ENCODE measurements around the gene ANKRD26.

The ANKRD26 gene

GRCh38 chr10:27099916-27100812, at the start of gene ANKRD26:
ANKRD26 (minus strand) TSS chr10:27100494; CDS start chr10:27100326, 168 bp downstream.
- Histone ChIP-seq H3K36me3 (ENCODE audit: control insufficient read depth, insufficient read depth, low read length) (no peaks in the 10 kb centered on the region), H3K27me3 (ENCODE audit: control insufficient read depth, insufficient read depth, low read length) (no peaks in the 10 kb centered on the region), H3K9ac (ENCODE audit: low read length) (peak within 1 kb of the TSS; percentile 68), H3K4me1 (ENCODE audit: control insufficient read depth, insufficient read depth, low read length) (peaks cover 8% of the 10 kb centered on the region), H3K4me3 (ENCODE audit: low read length) (peak within 1 kb of the TSS; percentile 73), H3K9me3 (ENCODE audit: control insufficient read depth, low read length) (no peaks in the 10 kb centered on the region)

DNA sequence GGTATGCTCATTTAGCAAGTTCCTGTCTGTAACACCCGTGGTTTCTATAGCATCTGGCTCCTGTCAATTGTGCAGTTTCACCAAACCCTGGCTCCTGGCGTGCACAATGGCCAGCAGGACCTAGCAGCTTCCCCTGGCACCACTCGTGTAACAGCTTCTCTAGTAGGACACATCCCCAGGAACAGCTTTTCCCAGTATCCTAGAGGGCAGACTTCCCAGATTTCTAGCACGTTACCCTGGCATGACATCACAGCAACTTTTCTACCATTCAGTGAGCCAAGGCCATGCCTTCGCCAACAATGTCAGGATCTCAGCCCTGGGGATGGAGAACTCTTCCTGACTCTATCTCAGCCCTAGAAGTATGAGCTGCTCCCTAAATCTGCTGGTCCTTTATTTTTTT, 47.4 kb upstream of the ANKRD26 start:
- Histone ChIP-seq H3K4me3 (ENCODE audit: low read length) (no peak overlapping the region), H3K4me1 (ENCODE audit: control insufficient read depth, insufficient read depth, low read length) (peaks cover 9% of the 10 kb centered on the region), H3K9ac (ENCODE audit: low read length) (no peak overlapping the region), H3K36me3 (ENCODE audit: control insufficient read depth, insufficient read depth, low read length) (peaks cover 4% of the 10 kb centered on the region), H3K9me3 (ENCODE audit: control insufficient read depth, low read length) (no peaks in the 10 kb centered on the region), H3K27me3 (ENCODE audit: control insufficient read depth, insufficient read depth, low read length) (no peaks in the 10 kb centered on the region)

GRCh38 chr10:27145937-27146336, 45.6 kb upstream of the ANKRD26 start:
- H3K4me1 ChIP-seq (ENCODE audit: control insufficient read depth, insufficient read depth, low read length): peaks cover under 1% of the 10 kb centered on the region
- no peaks in the 10 kb centered on the region for H3K27me3 ChIP-seq (ENCODE audit: control insufficient read depth, insufficient read depth, low read length)
- no peaks in the 10 kb centered on the region for H3K9me3 ChIP-seq (ENCODE audit: control insufficient read depth, low read length)
- H3K4me3 ChIP-seq (ENCODE audit: low read length): no peak overlapping the region
- no peak overlapping the region for H3K9ac ChIP-seq (ENCODE audit: low read length)
- peaks cover 4% of the 10 kb centered on the region for H3K36me3 ChIP-seq (ENCODE audit: control insufficient read depth, insufficient read depth, low read length)

- Histone ChIP-seq H3K27me3 (ENCODE audit: control insufficient read depth, insufficient read depth, low read length) (no peaks in the 10 kb centered on the region), H3K36me3 (ENCODE audit: control insufficient read depth, insufficient read depth, low read length) (peaks cover 4% of the 10 kb centered on the region), H3K9me3 (ENCODE audit: control insufficient read depth, low read length) (no peaks in the 10 kb centered on the region), H3K4me1 (ENCODE audit: control insufficient read depth, insufficient read depth, low read length) (no peaks in the 10 kb centered on the region), H3K9ac (ENCODE audit: low read length) (no peak overlapping the region), H3K4me3 (ENCODE audit: low read length) (no peak overlapping the region)
These were observed 43.4 kb upstream of the ANKRD26 start for GRCh38 chr10:27143686-27144085.

GRCh38 chr10:27138277-27138676, 38.0 kb upstream of the ANKRD26 start:
- no peaks in the 10 kb centered on the region for H3K9me3 ChIP-seq (ENCODE audit: control insufficient read depth, low read length)
- no peaks in the 10 kb centered on the region for H3K27me3 ChIP-seq (ENCODE audit: control insufficient read depth, insufficient read depth, low read length)
- no peak overlapping the region for H3K9ac ChIP-seq (ENCODE audit: low read length)
- H3K4me1 ChIP-seq (ENCODE audit: control insufficient read depth, insufficient read depth, low read length): no peaks in the 10 kb centered on the region
- no peaks in the 10 kb centered on the region for H3K36me3 ChIP-seq (ENCODE audit: control insufficient read depth, insufficient read depth, low read length)
- no peak overlapping the region for H3K4me3 ChIP-seq (ENCODE audit: low read length)

- Histone ChIP-seq H3K4me3 (ENCODE audit: low read length) (no peak overlapping the region), H3K36me3 (ENCODE audit: control insufficient read depth, insufficient read depth, low read length) (peaks cover 4% of the 10 kb centered on the region), H3K27me3 (ENCODE audit: control insufficient read depth, insufficient read depth, low read length) (no peaks in the 10 kb centered on the region), H3K4me1 (ENCODE audit: control insufficient read depth, insufficient read depth, low read length) (no peaks in the 10 kb centered on the region), H3K9me3 (ENCODE audit: control insufficient read depth, low read length) (no peaks in the 10 kb centered on the region), H3K9ac (ENCODE audit: low read length) (no peak overlapping the region)
These were observed 34.1 kb upstream of the ANKRD26 start for GRCh38 chr10:27134371-27134770.

- no peaks in the 10 kb centered on the region for H3K27me3 ChIP-seq (ENCODE audit: control insufficient read depth, insufficient read depth, low read length)
- no peaks in the 10 kb centered on the region for H3K36me3 ChIP-seq (ENCODE audit: control insufficient read depth, insufficient read depth, low read length)
- H3K9ac ChIP-seq (ENCODE audit: low read length): no peak overlapping the region
- no peak overlapping the region for H3K4me3 ChIP-seq (ENCODE audit: low read length)
- H3K9me3 ChIP-seq (ENCODE audit: control insufficient read depth, low read length): no peaks in the 10 kb centered on the region
- H3K4me1 ChIP-seq (ENCODE audit: control insufficient read depth, insufficient read depth, low read length): no peaks in the 10 kb centered on the region
These were observed 7.9 kb upstream of the ANKRD26 start for GRCh38 chr10:27108165-27108564.

GRCh38 chr10:27104919-27105318, 4.6 kb upstream of the ANKRD26 start:
- H3K4me1 ChIP-seq (ENCODE audit: control insufficient read depth, insufficient read depth, low read length): no peaks in the 10 kb centered on the region
- H3K36me3 ChIP-seq (ENCODE audit: control insufficient read depth, insufficient read depth, low read length): no peaks in the 10 kb centered on the region
- no peak overlapping the region for H3K9ac ChIP-seq (ENCODE audit: low read length)

DNA sequence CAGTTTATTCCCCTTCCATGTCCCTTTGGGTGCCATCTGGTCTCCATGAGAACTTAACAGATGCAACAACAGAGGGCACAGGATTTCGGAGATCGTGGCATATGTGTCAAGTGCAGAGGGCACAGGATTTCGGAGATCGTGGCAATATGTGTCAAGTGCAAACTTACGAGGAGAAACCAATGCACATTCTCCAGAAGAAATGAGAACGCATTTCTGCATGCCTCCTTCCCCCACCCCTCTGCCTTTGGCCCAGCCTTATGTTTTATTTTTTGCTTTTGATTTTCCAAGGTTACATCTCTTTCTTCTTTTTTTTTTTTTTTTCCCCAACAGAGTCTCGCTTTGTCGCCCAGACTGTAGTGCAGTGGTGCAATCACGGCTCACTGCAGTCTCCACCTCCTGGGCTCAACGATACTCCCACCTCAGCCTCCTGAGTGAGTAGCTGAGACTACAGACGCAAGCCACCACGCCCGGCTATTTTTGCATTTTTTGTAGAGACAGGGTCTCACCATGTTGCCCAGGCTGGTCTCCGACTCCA, 586 bp upstream of the ANKRD26 start:
- no peaks in the 10 kb centered on the region for H3K27me3 ChIP-seq (ENCODE audit: control insufficient read depth, insufficient read depth, low read length)
- peaks cover 8% of the 10 kb centered on the region for H3K4me1 ChIP-seq (ENCODE audit: control insufficient read depth, insufficient read depth, low read length)
- no peaks in the 10 kb centered on the region for H3K9me3 ChIP-seq (ENCODE audit: control insufficient read depth, low read length)
- H3K36me3 ChIP-seq (ENCODE audit: control insufficient read depth, insufficient read depth, low read length): no peaks in the 10 kb centered on the region
- H3K9ac ChIP-seq (ENCODE audit: low read length): peak overlapping the region; percentile 68
- peak overlapping the region; percentile 73 for H3K4me3 ChIP-seq (ENCODE audit: low read length)

More at GRCh38 chr10:27104919-27105318, 4.6 kb upstream of the ANKRD26 start:
- Histone ChIP-seq H3K4me3 (ENCODE audit: low read length) (no peak overlapping the region), H3K27me3 (ENCODE audit: control insufficient read depth, insufficient read depth, low read length) (no peaks in the 10 kb centered on the region), H3K9me3 (ENCODE audit: control insufficient read depth, low read length) (no peaks in the 10 kb centered on the region)

DNA sequence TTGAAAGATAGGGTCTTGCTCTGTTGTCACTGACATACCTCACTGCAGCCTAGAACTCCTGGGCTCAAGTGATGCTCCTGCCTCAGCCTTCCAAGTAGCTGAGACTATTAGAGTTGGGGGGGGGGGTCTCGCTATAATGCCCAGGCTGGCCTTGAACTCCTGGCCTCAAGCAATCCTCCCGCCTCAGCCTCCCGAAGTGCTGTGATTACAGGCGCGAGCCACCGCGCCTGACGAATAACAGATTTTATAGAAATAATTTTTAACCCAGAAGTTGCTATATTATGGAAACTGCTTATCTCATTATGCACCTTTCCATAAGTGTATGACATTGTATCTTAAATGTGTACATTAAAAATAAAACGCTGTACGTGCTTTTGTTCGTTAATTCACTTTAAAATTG, 846 bp downstream of the ANKRD26 start:
- no peaks in the 10 kb centered on the region for H3K36me3 ChIP-seq (ENCODE audit: control insufficient read depth, insufficient read depth, low read length)
- peak overlapping the region; percentile 73 for H3K4me3 ChIP-seq (ENCODE audit: low read length)
- peaks cover 8% of the 10 kb centered on the region for H3K4me1 ChIP-seq (ENCODE audit: control insufficient read depth, insufficient read depth, low read length)
- H3K9me3 ChIP-seq (ENCODE audit: control insufficient read depth, low read length): no peaks in the 10 kb centered on the region
- H3K9ac ChIP-seq (ENCODE audit: low read length): peak overlapping the region; percentile 68
- H3K27me3 ChIP-seq (ENCODE audit: control insufficient read depth, insufficient read depth, low read length): no peaks in the 10 kb centered on the region

DNA sequence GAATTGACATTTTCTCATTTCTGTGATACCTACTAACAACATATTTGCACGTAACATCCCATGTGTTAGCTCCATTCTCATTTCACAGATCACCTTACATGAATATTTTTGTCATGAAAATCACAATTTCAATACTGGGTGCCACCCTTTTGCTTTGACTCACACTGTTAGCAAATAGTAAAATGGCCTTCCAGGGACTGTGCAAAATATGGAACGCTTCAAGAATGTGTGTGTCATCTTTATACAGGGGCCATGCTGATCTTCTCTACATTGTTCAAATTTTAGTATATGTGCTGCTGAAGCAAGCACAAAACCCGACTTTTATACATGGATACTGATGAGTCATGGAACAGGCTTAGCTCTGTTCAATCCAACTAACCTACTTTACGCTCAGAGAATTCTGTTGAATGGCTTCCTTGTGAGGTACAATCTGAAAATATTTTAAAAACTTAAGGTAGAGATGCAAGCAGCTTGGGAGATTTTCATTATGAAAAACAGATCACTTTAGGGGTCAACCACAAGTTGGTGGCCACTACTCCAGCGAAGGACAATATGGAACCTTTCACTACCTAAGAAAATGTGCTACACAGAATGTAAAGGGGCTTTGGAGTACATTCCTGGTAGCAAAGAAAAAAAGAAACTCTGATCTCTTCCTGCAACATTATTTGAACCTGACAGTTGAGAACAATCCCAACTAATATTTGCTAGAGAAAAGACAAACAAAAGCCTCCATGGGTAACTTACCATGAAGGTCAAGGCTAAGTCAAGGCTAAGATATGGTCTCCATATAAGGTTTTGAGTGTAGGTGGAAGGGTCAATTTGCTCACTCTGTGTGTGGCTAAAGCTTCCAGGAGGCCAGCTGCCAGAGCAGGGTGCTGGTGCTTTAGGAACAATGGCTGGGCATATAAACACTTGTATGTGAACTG, 11.9 kb downstream of the ANKRD26 start:
- H3K36me3 ChIP-seq (ENCODE audit: control insufficient read depth, insufficient read depth, low read length): no peaks in the 10 kb centered on the region
- H3K9me3 ChIP-seq (ENCODE audit: control insufficient read depth, low read length): no peaks in the 10 kb centered on the region
- H3K27me3 ChIP-seq (ENCODE audit: control insufficient read depth, insufficient read depth, low read length): no peaks in the 10 kb centered on the region
- no peaks in the 10 kb centered on the region for H3K4me1 ChIP-seq (ENCODE audit: control insufficient read depth, insufficient read depth, low read length)
- no peak overlapping the region for H3K9ac ChIP-seq (ENCODE audit: low read length)
- no peak overlapping the region for H3K4me3 ChIP-seq (ENCODE audit: low read length)

Measured in mucosa of stomach (tissue), 1 donor.